ENCODE data around the gene ZBTB42.
A peak's percentile ranks its signal among the peaks of the same experiment; 100 is the strongest.

The ZBTB42 gene

GRCh38 chr14:104818714-104819161 lies 17.8 kb downstream of the ZBTB42 start:
- Histone ChIP-seq H3K9me3 (ENCODE audit: control insufficient read depth, insufficient read depth, low read depth, low read length) (no peaks in the 10 kb centered on the region), H3K4me1 (ENCODE audit: control insufficient read depth, insufficient read depth, low read length) (peaks cover 3% of the 10 kb centered on the region; the same call in 1 of the 2 replicates), H3K27ac (ENCODE audit: extremely low read depth, low read depth, low read length) (no peak overlapping the region), H3K36me3 (ENCODE audit: control insufficient read depth in 2 of 2, insufficient read depth in 1 of 2, low read length in 2 of 2) (peaks cover 0 to 8% of the 10 kb centered on the region in 2 experiments; a peak in 1 of 3 replicates), H3K4me3 (ENCODE audit: low read depth, low read length) (no peak overlapping the region)
- POLR2A ChIA-PET: interaction anchor here (1.5 kb wide), 1 partner anchor 66 kb away, joined by 3 read pairs; the partner anchor contains the start of gene SIVA1
- TF ChIP-seq ZNF24 (tag by site-specific recombination; IDR thresholded peaks at IDR 0.05) (no peak), ZNF544 (tag by site-specific recombination; IDR thresholded peaks at IDR 0.05) (no peak), ZNF398 (tag by site-specific recombination; IDR thresholded peaks at IDR 0.05) (no peak), ZNF121 (tag by site-specific recombination; IDR thresholded peaks at IDR 0.05) (no peak), ZXDB (tag by site-specific recombination; IDR thresholded peaks at IDR 0.05) (no peak), ZBTB8A (tag by site-specific recombination; IDR thresholded peaks at IDR 0.05) (no peak), CTCF (tag by site-specific recombination; IDR thresholded peaks at IDR 0.05) (no peak), ZNF391 (tag by site-specific recombination; IDR thresholded peaks at IDR 0.05; ENCODE audit: borderline replicate concordance, low read depth) (no peak), ZNF354C (tag by site-specific recombination; IDR thresholded peaks at IDR 0.05; ENCODE audit: borderline replicate concordance, low read depth) (no peak), ZNF404 (tag by site-specific recombination; IDR thresholded peaks at IDR 0.05) (no peak), ZNF600 (tag by site-specific recombination; IDR thresholded peaks at IDR 0.05) (no peak), ZNF48 (tag by site-specific recombination; IDR thresholded peaks at IDR 0.05) (no peak), KLF7 (tag by site-specific recombination; IDR thresholded peaks at IDR 0.05; ENCODE audit: borderline replicate concordance) (no peak), ZFHX2 (tag by site-specific recombination; conservative IDR thresholded peaks at IDR 0.05) (no peak), ZNF274 (IDR thresholded peaks at IDR 0.05; ENCODE audit: low read length) (no peak), ZNF274 (tag by site-specific recombination; IDR thresholded peaks at IDR 0.05; ENCODE audit: borderline replicate concordance) (no peak), ZNF157 (tag by site-specific recombination; IDR thresholded peaks at IDR 0.05) (no peak), ZNF701 (tag by site-specific recombination; IDR thresholded peaks at IDR 0.05) (no peak)
- TF ChIP-seq, protein P1, sequence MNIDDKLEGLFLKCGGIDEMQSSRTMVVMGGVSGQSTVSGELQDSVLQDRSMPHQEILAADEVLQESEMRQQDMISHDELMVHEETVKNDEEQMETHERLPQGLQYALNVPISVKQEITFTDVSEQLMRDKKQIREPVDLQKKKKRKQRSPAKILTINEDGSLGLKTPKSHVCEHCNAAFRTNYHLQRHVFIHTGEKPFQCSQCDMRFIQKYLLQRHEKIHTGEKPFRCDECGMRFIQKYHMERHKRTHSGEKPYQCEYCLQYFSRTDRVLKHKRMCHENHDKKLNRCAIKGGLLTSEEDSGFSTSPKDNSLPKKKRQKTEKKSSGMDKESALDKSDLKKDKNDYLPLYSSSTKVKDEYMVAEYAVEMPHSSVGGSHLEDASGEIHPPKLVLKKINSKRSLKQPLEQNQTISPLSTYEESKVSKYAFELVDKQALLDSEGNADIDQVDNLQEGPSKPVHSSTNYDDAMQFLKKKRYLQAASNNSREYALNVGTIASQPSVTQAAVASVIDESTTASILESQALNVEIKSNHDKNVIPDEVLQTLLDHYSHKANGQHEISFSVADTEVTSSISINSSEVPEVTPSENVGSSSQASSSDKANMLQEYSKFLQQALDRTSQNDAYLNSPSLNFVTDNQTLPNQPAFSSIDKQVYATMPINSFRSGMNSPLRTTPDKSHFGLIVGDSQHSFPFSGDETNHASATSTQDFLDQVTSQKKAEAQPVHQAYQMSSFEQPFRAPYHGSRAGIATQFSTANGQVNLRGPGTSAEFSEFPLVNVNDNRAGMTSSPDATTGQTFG (tag by site-specific recombination; IDR thresholded peaks at IDR 0.05; ENCODE audit: borderline replicate concordance): no peak
- CTCF ChIA-PET: interaction anchor here (0.6 to 1.1 kb wide), 4 partner anchors 31 to 598 kb away, joined by 3 to 4 read pairs (median 3); no protein-coding TSS in a partner anchor

- peak; percentile 41 for TF ChIP-seq KLF1 (tag by site-specific recombination; IDR thresholded peaks at IDR 0.05)
- TF ChIP-seq ZNF596 (tag by site-specific recombination; IDR thresholded peaks at IDR 0.05): no peak
These were observed 18.5 kb downstream of the ZBTB42 start for GRCh38 chr14:104819361-104819781.

More at GRCh38 chr14:104819361-104819781, 18.5 kb downstream of the ZBTB42 start:
- peaks cover 0 to 8% of the 10 kb centered on the region in 2 experiments; a peak in 1 of 3 replicates for H3K36me3 ChIP-seq (ENCODE audit: control insufficient read depth in 2 of 2, insufficient read depth in 1 of 2, low read length in 2 of 2)
- H3K4me1 ChIP-seq (ENCODE audit: control insufficient read depth, insufficient read depth, low read length): peaks cover 3% of the 10 kb centered on the region; the same call in 1 of the 2 replicates
- no peak overlapping the region for H3K27ac ChIP-seq (ENCODE audit: extremely low read depth, low read depth, low read length)
- CTCF ChIA-PET: interaction anchor here (0.9 kb wide), 1 partner anchor 51 kb away, joined by 4 read pairs; no protein-coding TSS in a partner anchor
- no peak overlapping the region for H3K4me3 ChIP-seq (ENCODE audit: low read depth, low read length)
- H3K9me3 ChIP-seq (ENCODE audit: control insufficient read depth, insufficient read depth, low read depth, low read length): no peaks in the 10 kb centered on the region
- POLR2A ChIA-PET: interaction anchor here (1.5 kb wide), 1 partner anchor 67 kb away, joined by 3 read pairs; the partner anchor contains the start of gene SIVA1

Data from HEK293 (cell line).